ENCODE measurements around the gene INO80E. TPM values are rescaled to one million over a fixed set of nuclear protein-coding genes. Genes with fewer than 3 reads are reported as not detected.
A peak's percentile ranks its signal among the peaks of the same experiment; 100 is the strongest.

INO80E gene
- total RNA-seq, 1 donor from 2014 or later, result 29.0 TPM

DNA sequence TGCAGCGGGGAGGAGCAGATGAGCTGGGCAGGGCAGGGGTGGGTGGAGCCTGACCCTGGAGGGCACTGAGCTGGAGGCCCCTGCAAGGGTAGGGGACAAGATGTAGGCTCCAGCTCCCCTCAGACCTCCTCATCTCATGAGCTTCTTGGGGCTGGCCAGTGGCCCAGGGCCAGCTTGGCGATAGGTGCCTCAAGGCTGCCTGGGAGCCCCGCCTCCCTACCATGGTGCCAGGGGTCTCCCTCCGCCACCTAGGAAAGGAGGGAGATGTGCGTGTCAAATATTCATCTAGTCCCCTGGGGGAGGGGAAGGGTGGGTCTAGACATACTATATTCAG lies 4.5 kb upstream of the INO80E start:
- Histone ChIP-seq H3K27ac (replicated peaks) (no peak overlapping the region), H3K4me3 (no peak overlapping the region), H3K9me3 (replicated peaks) (no peaks in the 10 kb centered on the region), H3K27me3 (ENCODE audit: low read depth) (no peaks in the 10 kb centered on the region), H3K36me3 (peaks cover 75% of the 10 kb centered on the region), H3K4me1 (peaks cover 40% of the 10 kb centered on the region)
- no peak for DNase-seq
- TF ChIP-seq CTCF (IDR thresholded peaks at IDR 0.05; ENCODE audit: borderline replicate concordance), result no peak
- intact Hi-C loops (cut with micrococcal nuclease), result no loop called here

DNA sequence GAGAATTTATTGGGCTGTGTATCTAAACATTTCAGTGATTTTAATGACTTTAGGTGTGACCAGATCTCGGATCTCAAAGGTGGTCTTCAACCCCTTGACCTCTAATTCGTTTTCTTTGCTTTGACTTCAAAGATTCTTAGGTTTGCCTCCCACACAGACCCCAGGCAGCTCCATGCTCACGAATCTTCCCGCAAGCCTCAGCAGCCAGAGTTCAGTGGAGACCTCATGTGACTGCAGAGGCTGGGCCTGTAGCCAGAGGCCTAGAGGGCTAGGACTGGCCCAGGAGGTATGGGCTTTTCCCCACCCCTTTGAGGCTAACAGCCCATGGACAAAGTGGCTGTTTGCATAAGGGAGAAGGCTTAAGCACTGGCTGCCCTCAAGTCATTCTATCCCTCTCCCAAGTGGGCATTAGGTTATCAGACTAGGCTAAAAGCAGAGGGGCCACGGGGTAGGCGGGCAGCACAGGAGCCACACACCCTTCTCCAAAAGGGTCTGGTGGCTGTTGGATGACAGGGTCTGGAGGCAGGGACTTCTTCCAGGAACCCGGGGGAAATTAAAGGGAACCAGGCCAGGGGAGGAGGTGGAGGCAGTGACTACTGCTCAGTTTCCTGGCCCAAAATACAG lies 3.6 kb upstream of the INO80E start:
- Histone ChIP-seq H3K4me3 (no peak overlapping the region), H3K4me1 (peaks cover 50% of the 10 kb centered on the region), H3K9me3 (replicated peaks) (no peaks in the 10 kb centered on the region), H3K27me3 (ENCODE audit: low read depth) (no peaks in the 10 kb centered on the region), H3K36me3 (peaks cover 67% of the 10 kb centered on the region), H3K27ac (replicated peaks) (no peak overlapping the region)
- intact Hi-C loops (cut with micrococcal nuclease), result no loop called here
- DNase-seq, result no peak
- TF ChIP-seq CTCF (IDR thresholded peaks at IDR 0.05; ENCODE audit: borderline replicate concordance), result no peak

- H3K9me3 ChIP-seq (replicated peaks), result no peaks in the 10 kb centered on the region
- no peak for TF ChIP-seq CTCF (IDR thresholded peaks at IDR 0.05; ENCODE audit: borderline replicate concordance)
- no peak overlapping the region for H3K4me3 ChIP-seq
- no peak overlapping the region for H3K27ac ChIP-seq (replicated peaks)
- peaks cover 53% of the 10 kb centered on the region for H3K4me1 ChIP-seq
- no peaks in the 10 kb centered on the region for H3K27me3 ChIP-seq (ENCODE audit: low read depth)
- intact Hi-C loops (cut with micrococcal nuclease), result no loop called here
- H3K36me3 ChIP-seq, result peaks cover 67% of the 10 kb centered on the region
- no peak for DNase-seq
Observed at GRCh38 chr16:29993191-29993902, 2.7 kb upstream of the INO80E start.

- TF ChIP-seq CTCF (IDR thresholded peaks at IDR 0.05; ENCODE audit: borderline replicate concordance), result no peak
- no peak for DNase-seq
- Histone ChIP-seq H3K36me3 (peaks cover 62% of the 10 kb centered on the region), H3K27ac (replicated peaks) (no peak overlapping the region), H3K4me1 (peaks cover 53% of the 10 kb centered on the region), H3K9me3 (replicated peaks) (no peaks in the 10 kb centered on the region), H3K27me3 (ENCODE audit: low read depth) (no peaks in the 10 kb centered on the region), H3K4me3 (peak overlapping the region; percentile 98)
- intact Hi-C loops (cut with micrococcal nuclease), result no loop called here
Observed at GRCh38 chr16:29993903-29994599, 2.0 kb upstream of the INO80E start.

DNA sequence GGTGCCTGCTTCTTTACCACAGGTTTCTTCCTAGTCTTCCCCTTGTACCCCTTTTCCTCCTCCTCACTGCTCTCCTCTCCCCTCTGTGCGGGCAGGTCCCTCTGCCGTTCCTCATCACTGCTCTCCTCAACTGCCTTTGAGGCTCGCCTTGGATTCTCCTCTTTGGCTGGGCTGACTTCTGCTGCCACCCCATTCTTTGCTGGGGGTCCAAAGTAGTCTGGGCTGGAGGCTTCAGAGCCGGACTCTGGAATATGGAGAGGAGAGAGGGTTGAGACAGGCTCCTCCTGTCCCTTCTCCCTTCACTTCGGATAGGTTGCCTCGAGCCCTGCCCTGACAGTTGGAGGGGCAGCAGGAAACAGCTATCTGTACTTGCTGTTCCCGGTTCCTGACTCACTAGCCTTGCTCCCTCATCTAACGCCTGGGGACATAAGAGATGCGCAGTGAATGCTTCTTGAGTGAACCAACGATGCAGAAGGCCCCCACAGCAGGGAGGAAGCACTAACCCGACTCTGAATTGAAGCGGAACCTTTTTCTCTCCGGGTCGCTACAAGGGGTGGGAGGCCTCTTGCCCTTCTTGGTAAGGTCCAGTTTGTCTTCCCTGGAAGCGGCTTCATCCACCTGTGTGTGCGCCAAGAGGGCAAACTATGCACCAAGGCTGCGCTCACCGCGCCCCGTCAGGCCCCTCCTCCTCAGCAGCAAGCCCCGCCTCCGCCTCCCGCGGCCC lies 1.3 kb upstream of the INO80E start:
- H3K27ac ChIP-seq (replicated peaks), result peak overlapping the region; percentile 99
- H3K27me3 ChIP-seq (ENCODE audit: low read depth), result no peaks in the 10 kb centered on the region
- peaks cover 53% of the 10 kb centered on the region for H3K4me1 ChIP-seq
- no peaks in the 10 kb centered on the region for H3K9me3 ChIP-seq (replicated peaks)
- peak overlapping the region; percentile 98 for H3K4me3 ChIP-seq
- no peak for TF ChIP-seq CTCF (IDR thresholded peaks at IDR 0.05; ENCODE audit: borderline replicate concordance)
- DNase-seq, result no peak
- peaks cover 55% of the 10 kb centered on the region for H3K36me3 ChIP-seq
- intact Hi-C loops (cut with micrococcal nuclease), result no loop called here
